Neural progenitor cell (in vitro differentiated cells): Measurements from ENCODE around the gene ZBTB20.

Experiments used
- CTCF ChIP-seq: fragments of 200-600 bp; sonication (generic); IDR thresholded peaks from 2 replicates; pipeline ENCODE4 v1.5.1; 2017; ENCODE audit warnings: antibody characterized with exemption, mild to moderate bottlenecking
- EZH2 ChIP-seq: fragments of 200-600 bp; sonication (generic); IDR thresholded peaks from 2 replicates; pipeline ENCODE4 v1.6.1; 2017; ENCODE audit warnings: antibody characterized with exemption, mild to moderate bottlenecking, moderate library complexity
- EZH2phosphoT487 ChIP-seq: fragments of 200-600 bp; sonication (generic); IDR thresholded peaks from 2 replicates; pipeline ENCODE4 v1.6.1; 2017; ENCODE audit warnings: antibody characterized with exemption

- no peak for TF ChIP-seq CTCF
- TF ChIP-seq EZH2phosphoT487 = no peak
- TF ChIP-seq EZH2 = no peak
Measured at GRCh38 chr3:114452256-114452655, 694.8 kb downstream of the ZBTB20 start.
